WI38 (cell line): Measurements from ENCODE around the gene PAF1.

Source experiments
- H3K4me3 ChIP-seq: 2 replicates; pipeline ENCODE4 v1.5.1; 2011; ENCODE audit warnings: low read depth, mild to moderate bottlenecking, control low read depth, low read length
- TF ChIP-seq, protein P1 (sequence below): IDR thresholded peaks from 2 replicates; pipeline ENCODE4 v1.5.1; 2012; ENCODE audit warnings: low read depth, mild to moderate bottlenecking, control low read depth, low read length

The PAF1 gene

DNA sequence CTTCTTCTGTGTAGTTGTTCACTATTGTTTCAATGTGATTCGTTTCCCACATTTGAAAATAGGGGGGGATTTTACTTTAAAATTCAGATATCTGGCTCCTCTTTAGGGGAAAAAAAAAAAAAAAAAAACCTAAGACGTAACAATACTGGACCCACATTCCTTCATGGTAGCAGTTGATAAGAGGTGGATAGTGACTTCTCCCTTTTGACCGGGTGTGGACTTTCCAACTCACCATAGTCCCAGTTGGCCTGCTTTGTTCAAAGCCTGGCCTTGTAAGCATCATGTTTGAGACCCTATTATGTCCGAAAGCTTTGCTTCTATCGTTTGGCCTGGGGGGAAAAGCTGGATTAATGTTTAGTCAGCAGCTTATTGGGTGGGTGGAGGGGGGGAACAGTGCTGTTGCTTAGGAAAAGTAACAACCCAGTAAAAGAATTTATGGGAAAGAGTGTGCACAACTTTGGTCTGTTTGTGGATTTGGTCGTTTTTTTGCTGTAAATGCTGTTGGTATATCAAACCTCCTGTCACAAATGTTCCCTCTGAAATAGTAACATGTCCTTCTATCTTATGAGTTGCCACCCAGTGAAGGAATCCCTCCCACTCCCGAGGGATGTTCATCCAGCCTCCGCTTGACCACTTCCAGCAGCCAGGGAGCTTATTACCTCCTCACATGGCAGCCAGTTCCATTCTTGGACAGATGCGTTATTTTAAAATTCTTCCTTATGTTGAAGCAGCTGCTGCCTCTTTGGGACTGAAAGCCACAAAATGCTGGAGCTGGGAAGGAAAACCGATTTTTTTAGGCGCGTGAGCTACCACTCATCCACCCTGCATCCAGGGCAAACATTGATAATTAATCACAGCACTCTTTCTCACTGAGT lies 38.3 kb downstream of the PAF1 start:
- TF ChIP-seq, protein P1, sequence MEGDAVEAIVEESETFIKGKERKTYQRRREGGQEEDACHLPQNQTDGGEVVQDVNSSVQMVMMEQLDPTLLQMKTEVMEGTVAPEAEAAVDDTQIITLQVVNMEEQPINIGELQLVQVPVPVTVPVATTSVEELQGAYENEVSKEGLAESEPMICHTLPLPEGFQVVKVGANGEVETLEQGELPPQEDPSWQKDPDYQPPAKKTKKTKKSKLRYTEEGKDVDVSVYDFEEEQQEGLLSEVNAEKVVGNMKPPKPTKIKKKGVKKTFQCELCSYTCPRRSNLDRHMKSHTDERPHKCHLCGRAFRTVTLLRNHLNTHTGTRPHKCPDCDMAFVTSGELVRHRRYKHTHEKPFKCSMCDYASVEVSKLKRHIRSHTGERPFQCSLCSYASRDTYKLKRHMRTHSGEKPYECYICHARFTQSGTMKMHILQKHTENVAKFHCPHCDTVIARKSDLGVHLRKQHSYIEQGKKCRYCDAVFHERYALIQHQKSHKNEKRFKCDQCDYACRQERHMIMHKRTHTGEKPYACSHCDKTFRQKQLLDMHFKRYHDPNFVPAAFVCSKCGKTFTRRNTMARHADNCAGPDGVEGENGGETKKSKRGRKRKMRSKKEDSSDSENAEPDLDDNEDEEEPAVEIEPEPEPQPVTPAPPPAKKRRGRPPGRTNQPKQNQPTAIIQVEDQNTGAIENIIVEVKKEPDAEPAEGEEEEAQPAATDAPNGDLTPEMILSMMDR = no peak
- H3K4me3 ChIP-seq = no peak overlapping the region

DNA sequence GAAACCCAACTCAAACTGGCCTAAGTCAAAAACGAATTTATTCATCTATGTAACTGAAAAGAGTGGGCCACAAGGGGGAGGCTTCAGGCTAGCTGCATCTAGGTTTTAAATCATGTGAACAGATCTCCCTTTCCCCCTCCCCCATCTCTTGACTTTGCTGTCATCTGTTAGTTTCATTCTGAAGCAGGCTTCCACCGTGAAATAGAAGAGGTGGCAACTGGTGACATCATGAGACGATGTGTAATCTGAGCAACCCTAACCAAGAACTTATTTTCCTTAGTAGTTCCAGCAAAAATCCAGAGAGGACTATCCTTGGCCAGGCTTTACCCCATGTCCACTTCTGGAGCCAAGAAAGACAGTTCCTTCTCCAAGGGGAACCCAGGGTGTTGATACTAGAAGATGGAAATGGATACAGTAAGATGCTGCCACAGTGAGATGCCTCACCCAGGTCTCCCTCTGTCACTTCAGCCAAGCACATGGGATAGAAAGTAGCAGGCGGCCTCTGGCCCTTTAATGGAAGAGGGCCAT lies 39.3 kb downstream of the PAF1 start:
- no peak overlapping the region for H3K4me3 ChIP-seq
- TF ChIP-seq, protein P1 = no peak

DNA sequence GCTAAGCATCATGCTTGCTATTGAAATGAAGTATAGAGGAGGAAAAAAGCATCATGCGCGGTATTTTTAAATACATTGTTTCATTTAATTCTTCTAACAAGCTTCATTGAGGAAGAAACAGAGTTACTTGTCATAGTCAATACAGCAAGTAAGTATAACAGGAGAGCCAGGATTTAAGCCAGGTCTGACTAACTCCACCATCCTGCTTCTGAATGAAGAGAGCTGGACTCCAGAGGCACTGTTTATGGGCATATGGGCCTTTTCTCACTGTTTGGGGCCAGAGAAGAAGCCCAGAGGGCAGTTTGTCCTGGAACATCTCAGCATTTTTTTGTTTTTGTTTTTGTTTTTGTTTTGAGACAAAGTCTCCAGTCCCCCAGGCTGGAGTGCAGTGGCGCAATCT lies 40.8 kb downstream of the PAF1 start:
- H3K4me3 ChIP-seq = no peak overlapping the region
- TF ChIP-seq, protein P1 = no peak

DNA sequence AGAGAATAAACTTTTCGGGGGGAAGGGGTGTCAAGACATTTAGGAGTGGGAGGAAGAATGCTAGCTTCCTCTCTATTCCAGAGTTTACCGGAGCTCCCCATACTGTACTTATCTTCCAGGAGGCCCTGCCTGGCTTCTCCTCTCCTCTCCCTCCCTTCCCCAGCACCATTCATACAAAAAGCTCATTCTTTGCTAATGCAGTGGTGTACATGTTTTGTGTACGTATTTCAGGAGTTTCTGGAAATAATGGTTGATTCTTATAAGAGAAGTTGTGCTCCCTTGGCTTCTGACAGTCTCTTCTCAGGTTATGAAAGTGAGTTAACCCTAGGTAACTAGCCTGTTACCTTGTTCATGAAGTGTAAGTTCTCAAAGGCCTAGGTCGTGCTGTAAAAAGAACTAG lies 41.6 kb downstream of the PAF1 start:
- no peak overlapping the region for H3K4me3 ChIP-seq
- TF ChIP-seq, protein P1 = no peak

DNA sequence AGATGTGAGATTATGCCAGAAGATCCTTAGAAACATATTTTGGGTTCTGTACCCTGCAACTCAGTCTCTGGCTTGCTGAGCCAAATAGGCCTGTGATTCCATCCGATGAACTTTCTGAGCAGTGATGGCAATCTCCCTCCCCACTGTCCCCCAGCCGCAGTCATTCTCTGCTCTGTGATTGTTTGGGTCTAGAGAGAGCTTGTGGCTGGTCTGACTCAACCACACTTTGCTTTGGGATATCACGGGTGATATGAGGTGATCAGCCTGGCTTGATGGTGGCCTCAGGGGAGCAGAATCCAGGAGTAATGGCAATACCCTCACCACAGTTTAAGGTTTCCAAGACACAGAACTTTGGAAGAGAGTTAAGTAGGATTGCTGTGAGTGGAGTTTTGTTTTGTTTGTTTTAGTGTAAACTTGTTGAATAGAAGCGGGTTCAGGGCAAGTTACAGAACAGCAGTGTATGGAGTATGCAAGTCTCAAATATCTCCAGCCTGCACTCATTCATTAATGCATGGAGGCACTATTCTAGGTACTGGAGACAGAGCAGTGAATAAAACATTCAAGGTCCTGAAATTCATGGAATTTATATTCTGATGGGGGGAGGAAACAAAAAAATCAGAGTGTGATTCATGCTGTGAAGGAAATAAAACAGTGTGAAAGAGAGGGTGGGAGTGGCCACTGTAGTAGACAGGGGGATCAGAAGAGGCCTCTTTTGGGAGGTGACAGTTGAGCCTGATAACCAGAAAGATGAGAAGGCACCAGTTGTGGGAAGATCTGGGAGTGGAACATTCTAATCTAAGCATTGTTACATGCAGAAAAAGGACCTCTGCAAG lies 43.4 kb downstream of the PAF1 start:
- no peak overlapping the region for H3K4me3 ChIP-seq
- TF ChIP-seq, protein P1 = no peak

DNA sequence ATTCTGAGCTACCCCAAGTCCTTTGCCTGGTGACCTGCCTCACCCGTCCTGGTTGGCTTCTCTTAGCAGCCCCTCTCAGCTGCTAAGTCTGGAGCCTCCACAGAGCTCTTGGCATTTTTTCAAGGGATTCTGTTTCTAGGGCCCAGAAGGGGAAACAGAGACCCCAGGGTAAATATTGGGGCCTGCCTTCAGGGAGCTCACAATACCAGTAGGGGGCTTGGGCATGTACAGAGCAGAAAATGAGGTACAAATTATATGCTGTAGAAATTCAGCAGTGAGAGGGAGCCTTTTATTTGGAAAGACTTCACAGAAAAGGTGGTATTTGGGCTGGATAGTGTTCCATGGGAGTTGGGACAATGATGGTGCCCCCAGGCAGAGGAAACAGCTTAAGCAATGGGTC lies 45.0 kb downstream of the PAF1 start:
- TF ChIP-seq, protein P1 = no peak
- no peak overlapping the region for H3K4me3 ChIP-seq
